ENCODE data around the gene B4GALT7.
A peak's percentile ranks its signal among the peaks of the same experiment; 100 is the strongest.

The B4GALT7 gene

DNA sequence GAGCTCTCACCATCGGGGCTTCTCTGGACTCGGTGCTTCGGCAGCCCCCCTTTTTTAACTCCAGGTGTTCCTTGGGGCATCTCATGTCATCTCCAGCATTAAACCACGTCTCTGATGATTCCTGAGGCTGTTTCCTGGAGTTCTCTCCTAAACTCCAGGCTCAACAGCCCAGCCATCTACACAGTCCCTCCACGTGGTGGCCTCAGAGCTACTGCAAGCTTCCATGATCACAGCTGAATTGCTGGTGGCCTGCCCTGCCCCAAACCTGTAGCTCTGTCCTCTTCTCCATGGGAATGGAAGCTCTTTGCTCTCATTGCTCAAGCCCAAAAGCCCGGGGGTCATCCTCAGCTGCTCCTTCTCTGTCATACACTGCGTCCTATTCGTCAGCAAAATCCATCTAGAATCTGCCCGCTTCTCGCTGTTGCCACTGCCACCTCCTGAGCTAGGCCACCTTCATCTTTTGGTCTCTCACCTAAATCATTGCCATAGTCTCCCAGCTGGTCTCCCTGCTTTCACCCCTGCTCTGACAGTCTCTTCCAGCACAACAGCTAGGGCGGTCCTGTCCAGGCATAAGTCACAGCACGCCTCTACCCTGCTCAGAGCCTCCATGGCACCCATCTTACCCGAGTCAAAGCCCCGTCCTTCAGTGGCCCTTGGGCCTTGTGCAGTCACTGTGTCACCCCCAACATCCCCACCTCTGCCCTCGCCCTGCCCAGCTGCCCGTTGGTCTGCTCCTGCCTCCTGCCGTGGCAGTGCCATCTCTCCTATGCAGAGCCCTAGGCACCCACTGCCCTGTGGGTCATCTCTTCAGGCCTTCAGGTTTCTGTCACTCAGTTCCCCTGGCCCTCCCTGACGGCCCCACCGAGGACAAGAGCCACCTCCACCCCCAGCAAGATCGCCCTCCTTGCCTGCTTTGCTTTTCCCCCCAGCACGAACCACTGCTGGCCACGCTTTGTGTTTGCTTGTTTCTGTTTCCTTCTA is 6.4 kb downstream of the B4GALT7 start:
- TF ChIP-seq TAF1 (IDR thresholded peaks at IDR 0.05; ENCODE audit: borderline replicate concordance, insufficient read depth, low read length) = no peak
- TF ChIP-seq, protein P1, sequence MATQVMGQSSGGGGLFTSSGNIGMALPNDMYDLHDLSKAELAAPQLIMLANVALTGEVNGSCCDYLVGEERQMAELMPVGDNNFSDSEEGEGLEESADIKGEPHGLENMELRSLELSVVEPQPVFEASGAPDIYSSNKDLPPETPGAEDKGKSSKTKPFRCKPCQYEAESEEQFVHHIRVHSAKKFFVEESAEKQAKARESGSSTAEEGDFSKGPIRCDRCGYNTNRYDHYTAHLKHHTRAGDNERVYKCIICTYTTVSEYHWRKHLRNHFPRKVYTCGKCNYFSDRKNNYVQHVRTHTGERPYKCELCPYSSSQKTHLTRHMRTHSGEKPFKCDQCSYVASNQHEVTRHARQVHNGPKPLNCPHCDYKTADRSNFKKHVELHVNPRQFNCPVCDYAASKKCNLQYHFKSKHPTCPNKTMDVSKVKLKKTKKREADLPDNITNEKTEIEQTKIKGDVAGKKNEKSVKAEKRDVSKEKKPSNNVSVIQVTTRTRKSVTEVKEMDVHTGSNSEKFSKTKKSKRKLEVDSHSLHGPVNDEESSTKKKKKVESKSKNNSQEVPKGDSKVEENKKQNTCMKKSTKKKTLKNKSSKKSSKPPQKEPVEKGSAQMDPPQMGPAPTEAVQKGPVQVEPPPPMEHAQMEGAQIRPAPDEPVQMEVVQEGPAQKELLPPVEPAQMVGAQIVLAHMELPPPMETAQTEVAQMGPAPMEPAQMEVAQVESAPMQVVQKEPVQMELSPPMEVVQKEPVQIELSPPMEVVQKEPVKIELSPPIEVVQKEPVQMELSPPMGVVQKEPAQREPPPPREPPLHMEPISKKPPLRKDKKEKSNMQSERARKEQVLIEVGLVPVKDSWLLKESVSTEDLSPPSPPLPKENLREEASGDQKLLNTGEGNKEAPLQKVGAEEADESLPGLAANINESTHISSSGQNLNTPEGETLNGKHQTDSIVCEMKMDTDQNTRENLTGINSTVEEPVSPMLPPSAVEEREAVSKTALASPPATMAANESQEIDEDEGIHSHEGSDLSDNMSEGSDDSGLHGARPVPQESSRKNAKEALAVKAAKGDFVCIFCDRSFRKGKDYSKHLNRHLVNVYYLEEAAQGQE (IDR thresholded peaks at IDR 0.05; ENCODE audit: insufficient read depth in 1 of 2, low read depth in 2 of 2, low read length in 2 of 2) = no peak
- TF ChIP-seq FOXP2 (optimal IDR thresholded peaks at IDR 0.05; ENCODE audit: borderline replicate concordance, extremely low read depth, extremely low read length, insufficient read depth) = no peak
- no peak for TF ChIP-seq POLR2AphosphoS5 (IDR thresholded peaks at IDR 0.05; ENCODE audit: low read depth, low read length)
- TF ChIP-seq SIN3A (IDR thresholded peaks at IDR 0.05; ENCODE audit: borderline replicate concordance, insufficient read depth, low read length) = no peak

GRCh38 chr5:177607115-177607451 is 7.2 kb downstream of the B4GALT7 start:
- TF ChIP-seq SIN3A (IDR thresholded peaks at IDR 0.05; ENCODE audit: borderline replicate concordance, insufficient read depth, low read length) = no peak
- TF ChIP-seq, protein P1 (IDR thresholded peaks at IDR 0.05; ENCODE audit: insufficient read depth in 1 of 2, low read depth in 2 of 2, low read length in 2 of 2) = no peak
- no peak for TF ChIP-seq FOXP2 (optimal IDR thresholded peaks at IDR 0.05; ENCODE audit: borderline replicate concordance, extremely low read depth, extremely low read length, insufficient read depth)
- no peak for TF ChIP-seq POLR2AphosphoS5 (IDR thresholded peaks at IDR 0.05; ENCODE audit: low read depth, low read length)
- TF ChIP-seq TAF1 (IDR thresholded peaks at IDR 0.05; ENCODE audit: borderline replicate concordance, insufficient read depth, low read length) = no peak

GRCh38 chr5:177607452-177608192 is 7.7 kb downstream of the B4GALT7 start:
- TF ChIP-seq, protein P1 (IDR thresholded peaks at IDR 0.05; ENCODE audit: insufficient read depth in 1 of 2, low read depth in 2 of 2, low read length in 2 of 2) = no peak
- TF ChIP-seq FOXP2 (optimal IDR thresholded peaks at IDR 0.05; ENCODE audit: borderline replicate concordance, extremely low read depth, extremely low read length, insufficient read depth) (peak; percentile 53), POLR2AphosphoS5 (IDR thresholded peaks at IDR 0.05; ENCODE audit: low read depth, low read length) (no peak)

- TF ChIP-seq FOXP2 (optimal IDR thresholded peaks at IDR 0.05; ENCODE audit: borderline replicate concordance, extremely low read depth, extremely low read length, insufficient read depth) = no peak
- no peak for TF ChIP-seq POLR2AphosphoS5 (IDR thresholded peaks at IDR 0.05; ENCODE audit: low read depth, low read length)
- TF ChIP-seq SIN3A (IDR thresholded peaks at IDR 0.05; ENCODE audit: borderline replicate concordance, insufficient read depth, low read length) = no peak
- no peak for TF ChIP-seq TAF1 (IDR thresholded peaks at IDR 0.05; ENCODE audit: borderline replicate concordance, insufficient read depth, low read length)
- TF ChIP-seq, protein P1 (IDR thresholded peaks at IDR 0.05; ENCODE audit: insufficient read depth in 1 of 2, low read depth in 2 of 2, low read length in 2 of 2) = no peak
Observed at GRCh38 chr5:177608243-177609075, 8.5 kb downstream of the B4GALT7 start.
